Activated CD4-positive, alpha-beta T cell treated with anti-CD3 and anti-CD28 coated beads, Interleukin-2, amount 50 U/mL, for 48 hours (primary cell): ENCODE measurements around the gene CDH23.
"Not testable (repeated sequence)": the region's sequence is repeated elsewhere in the genome, so short reads cannot be mapped to it uniquely, and the experiment has no call there.

ENCODE experiments used
- DNase-seq, 2 experiments: peaks; one replicate each; pipeline ENCODE4 v3.0.0-alpha.2; 2020

The CDH23 gene

GRCh38 chr10:71848325-71849275, 451.9 kb downstream of the CDH23 start:
- no peak for DNase-seq

GRCh38 chr10:71849461-71849908, 452.8 kb downstream of the CDH23 start:
- DNase-seq: no peak

GRCh38 chr10:71850021-71850742, 453.5 kb downstream of the CDH23 start:
- DNase-seq: no peak

- peak; percentile 99 for DNase-seq
Measured at GRCh38 chr10:71850743-71851464, 454.2 kb downstream of the CDH23 start, which contains the start of gene PSAP. Gene PSAP (minus strand): TSS chr10:71851251. CDS start chr10:71851221, 30 bp downstream.

GRCh38 chr10:71851465-71852095, 454.9 kb downstream of the CDH23 start:
- DNase-seq: not testable (repeated sequence)

- no peak for DNase-seq
Measured at GRCh38 chr10:71852355-71852937, 455.7 kb downstream of the CDH23 start.

- DNase-seq: no peak
Measured at GRCh38 chr10:71854031-71854430, 457.3 kb downstream of the CDH23 start.

- no peak for DNase-seq
Measured at GRCh38 chr10:71856619-71857018, 459.9 kb downstream of the CDH23 start.

- DNase-seq: no peak
Measured at GRCh38 chr10:71857934-71858890, 461.5 kb downstream of the CDH23 start.

GRCh38 chr10:71860243-71861029, 463.7 kb downstream of the CDH23 start:
- peak; percentile 29 to 51 for DNase-seq

- no peak for DNase-seq
Measured at GRCh38 chr10:71863203-71863602, 466.5 kb downstream of the CDH23 start.

- no peak for DNase-seq
Measured at GRCh38 chr10:71864911-71865361, 468.2 kb downstream of the CDH23 start.
